ENCODE measurements around the gene DYNC2H1.

GRCh38 chr11:103257360-103257759 lies 148.1 kb downstream of the DYNC2H1 start:
- no peak for TF ChIP-seq CTCF (IDR thresholded peaks at IDR 0.05; ENCODE audit: insufficient read depth, low read length)
- no peak for TF ChIP-seq REST (IDR thresholded peaks at IDR 0.05; ENCODE audit: insufficient replicate concordance, low read depth)
- TF ChIP-seq POLR2AphosphoS5 (IDR thresholded peaks at IDR 0.05; ENCODE audit: low read depth): no peak
- no peak for TF ChIP-seq GABPA (IDR thresholded peaks at IDR 0.05; ENCODE audit: low read depth)
- no peak for TF ChIP-seq SPI1 (IDR thresholded peaks at IDR 0.05; ENCODE audit: borderline replicate concordance, low read depth)

Data from HL-60 (cell line).